WI38 (cell line): Measurements from ENCODE around the gene ARFIP1.

Experiments
- H3K4me3 ChIP-seq: 2 replicates; pipeline ENCODE4 v1.5.1; 2011; ENCODE audit warnings: low read depth, mild to moderate bottlenecking, control low read depth, low read length
- CTCF ChIP-seq: IDR thresholded peaks from 2 replicates; pipeline ENCODE4 v1.5.1; 2012; ENCODE audit warnings: low read depth, mild to moderate bottlenecking, control low read depth, low read length

ARFIP1 gene

GRCh38 chr4:152898606-152899005 is 118.9 kb downstream of the ARFIP1 start:
- H3K4me3 ChIP-seq = no peak overlapping the region
- TF ChIP-seq CTCF = no peak

- TF ChIP-seq CTCF = no peak
- H3K4me3 ChIP-seq = no peak overlapping the region
These were observed 120.6 kb downstream of the ARFIP1 start for GRCh38 chr4:152900395-152900794.

GRCh38 chr4:152901205-152901604 is 121.5 kb downstream of the ARFIP1 start:
- TF ChIP-seq CTCF = no peak
- no peak overlapping the region for H3K4me3 ChIP-seq

- no peak overlapping the region for H3K4me3 ChIP-seq
- TF ChIP-seq CTCF = no peak
These were observed 123.9 kb downstream of the ARFIP1 start for GRCh38 chr4:152903658-152904057.

GRCh38 chr4:152909901-152910300 is 130.1 kb downstream of the ARFIP1 start:
- no peak for TF ChIP-seq CTCF
- H3K4me3 ChIP-seq = no peak overlapping the region

GRCh38 chr4:152910521-152910920 is 130.8 kb downstream of the ARFIP1 start:
- TF ChIP-seq CTCF = no peak
- no peak overlapping the region for H3K4me3 ChIP-seq

GRCh38 chr4:152917543-152918395 is 138.0 kb downstream of the ARFIP1 start:
- H3K4me3 ChIP-seq = no peak overlapping the region
- no peak for TF ChIP-seq CTCF
